Activated effector memory CD4-positive, alpha-beta T cell treated with Interleukin-2 at 50 U/mL for 16 hours (primary cell): ENCODE results near the gene PALD1.
"Not testable (repeated sequence)": the region's sequence is repeated elsewhere in the genome, so short reads cannot be mapped to it uniquely, and the experiment has no call there.

Experiments used
- DNase-seq: peaks from one replicate; pipeline ENCODE4 v3.0.0-alpha.2; 2020

The PALD1 gene

DNA sequence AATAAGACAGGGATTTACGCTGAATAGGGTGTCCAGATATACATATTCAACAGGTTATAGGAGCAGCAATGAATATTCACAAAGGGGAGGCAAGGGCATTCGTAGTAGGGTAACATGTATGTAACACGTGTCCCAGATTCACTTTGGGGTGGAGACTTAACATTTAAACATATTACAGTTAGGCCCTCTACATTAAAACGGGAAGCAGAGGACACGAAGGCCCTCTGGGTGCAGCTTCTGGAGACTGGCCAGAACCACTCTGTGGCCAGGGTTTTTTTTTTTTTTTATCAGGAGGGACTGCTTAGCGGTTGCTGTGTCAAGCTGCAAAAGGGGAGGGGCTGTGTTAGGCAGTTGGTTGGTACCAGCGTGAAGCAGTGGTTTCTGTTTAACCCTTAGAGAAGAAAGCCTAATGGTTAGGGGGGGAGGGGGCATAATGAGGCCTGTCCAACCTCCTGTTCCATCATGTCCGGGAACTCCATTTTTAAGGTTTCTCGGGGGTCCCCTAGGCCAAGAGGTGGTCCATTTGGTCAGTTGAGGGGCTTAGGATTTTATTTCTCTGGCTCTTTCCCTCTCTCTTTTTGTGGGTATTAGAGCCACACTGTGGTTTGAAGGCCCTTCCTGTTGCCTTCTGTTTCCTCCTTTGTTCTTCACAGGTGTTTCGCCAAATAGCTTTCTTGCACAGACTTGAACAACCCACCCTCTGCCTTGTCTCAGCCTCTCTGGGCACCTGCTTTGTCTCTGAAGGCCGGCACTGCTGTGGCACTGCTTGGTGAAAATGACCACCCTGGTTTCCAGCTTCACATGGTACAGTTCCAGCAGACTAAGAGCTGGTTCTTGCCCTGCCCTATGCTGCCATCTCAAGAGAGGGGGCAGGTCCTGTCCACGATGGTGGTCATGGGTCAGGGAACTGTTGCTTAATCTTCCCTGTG lies 97.6 kb downstream of the PALD1 start:
- DNase-seq, result no peak

DNA sequence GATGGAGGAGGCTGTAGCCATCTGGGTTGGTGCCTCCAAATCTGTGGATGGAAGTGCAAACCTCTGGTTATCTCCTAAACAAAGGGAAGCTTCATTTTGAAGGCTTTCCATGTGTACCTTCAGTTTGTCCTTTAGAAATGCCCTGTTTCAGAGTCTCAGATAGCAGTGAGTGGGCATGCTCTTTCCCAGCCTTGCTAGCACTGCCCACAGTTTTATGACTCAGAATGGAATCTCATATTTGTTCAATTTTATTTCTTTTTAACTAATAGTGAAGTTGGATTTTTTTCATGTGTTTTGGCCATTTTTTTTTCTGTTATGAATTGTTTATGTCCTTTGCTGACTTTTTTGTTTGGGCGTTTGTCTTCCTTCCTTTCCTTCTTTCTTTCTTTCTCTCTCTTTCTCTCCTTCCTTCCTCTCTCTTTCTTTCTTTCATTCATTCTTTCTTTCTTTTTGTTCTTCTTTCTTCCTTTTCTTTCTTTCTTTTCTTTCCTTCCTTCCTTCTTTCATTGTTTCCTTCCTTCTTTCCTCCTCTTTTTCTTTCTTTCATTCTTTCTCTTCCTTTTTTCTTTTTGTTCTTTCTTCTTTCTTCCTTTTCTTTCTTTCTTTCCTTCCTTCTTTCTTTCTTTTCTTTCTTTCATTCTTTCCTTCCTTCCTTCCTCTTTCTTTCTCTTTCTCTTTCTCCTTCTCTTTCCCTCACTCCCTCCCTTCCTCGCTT lies 98.4 kb downstream of the PALD1 start:
- no peak for DNase-seq

DNA sequence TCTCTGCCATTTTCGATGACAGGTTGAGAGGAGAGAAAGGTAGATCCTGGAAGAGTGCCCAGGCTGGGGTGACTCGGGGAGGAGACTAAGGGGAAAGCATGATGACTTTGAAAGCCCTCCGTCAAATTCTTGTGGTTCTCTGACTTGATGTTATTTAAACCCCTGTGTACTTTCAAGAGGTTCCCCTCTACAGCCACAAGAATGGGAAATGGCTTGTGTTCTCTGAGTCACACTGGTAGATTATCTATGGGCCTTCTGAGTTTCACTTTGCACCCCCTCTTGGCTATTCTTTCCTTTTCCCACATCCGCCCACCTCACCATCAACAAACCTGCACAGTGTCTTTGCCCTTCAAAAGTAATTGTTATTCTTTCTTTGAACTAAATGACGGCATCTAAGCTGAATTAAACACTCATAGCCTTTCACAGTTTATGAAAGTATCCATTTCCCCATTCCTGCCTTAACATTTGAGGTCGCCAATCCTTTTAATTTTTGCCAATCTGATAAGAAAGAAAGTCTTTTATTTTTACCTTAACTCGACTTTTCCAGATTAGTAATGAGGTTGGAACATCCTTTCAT lies 99.9 kb downstream of the PALD1 start:
- DNase-seq, result peak; percentile 36

DNA sequence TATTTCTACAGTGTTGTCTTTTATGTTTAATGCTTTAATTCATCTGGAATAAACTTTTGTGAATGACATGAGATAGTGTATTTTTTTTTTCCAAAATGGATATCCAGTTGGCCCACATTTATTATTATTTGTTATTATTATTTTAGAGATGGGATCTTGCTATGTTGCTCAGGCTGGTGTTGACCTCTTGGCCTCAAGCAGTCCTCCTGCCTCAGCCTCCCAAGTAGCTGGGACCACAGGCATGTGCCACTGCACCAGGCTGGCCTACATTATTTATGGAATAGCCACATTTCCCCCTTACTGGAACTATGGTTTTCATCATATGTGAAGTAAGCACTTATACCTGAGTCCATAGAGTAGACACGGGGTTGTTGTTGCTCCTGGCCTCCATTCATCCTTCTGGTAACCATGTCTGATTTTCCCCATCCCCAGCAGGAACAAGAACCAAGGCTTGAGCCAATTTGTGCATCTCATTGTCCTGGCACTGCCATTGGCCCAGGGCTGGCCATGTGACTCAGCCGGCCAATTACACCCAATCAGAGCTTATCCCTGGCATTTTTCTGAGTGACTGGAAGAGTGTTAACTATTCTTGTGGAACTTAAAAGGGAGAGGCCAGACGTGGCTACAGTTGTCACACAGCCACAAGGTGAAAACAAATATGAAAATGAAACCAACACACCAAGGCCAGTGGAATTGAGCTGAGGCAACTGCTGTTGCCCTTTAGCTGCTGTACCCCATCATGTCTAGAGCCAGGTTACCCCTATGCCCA lies 100.9 kb downstream of the PALD1 start:
- no peak for DNase-seq

DNA sequence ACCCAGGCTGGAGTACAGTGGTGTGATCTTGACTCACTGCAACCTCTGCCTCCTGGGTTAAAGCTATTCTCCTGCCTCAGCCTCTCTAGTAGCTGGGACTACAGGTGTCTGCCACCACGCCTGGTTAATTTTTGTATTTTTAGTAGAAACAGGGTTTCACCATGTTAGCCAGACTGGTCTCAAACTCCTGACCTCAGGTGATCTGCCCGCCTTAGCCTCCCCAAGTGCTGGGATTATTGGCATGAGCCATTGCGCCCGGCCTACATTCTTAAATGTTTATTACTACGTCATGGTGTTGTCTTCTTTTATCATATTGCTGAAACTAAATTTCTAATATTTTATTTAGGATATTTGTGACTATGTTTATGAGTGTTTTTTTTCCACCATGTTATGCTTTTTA lies 102.6 kb downstream of the PALD1 start:
- DNase-seq, result not testable (repeated sequence)

DNA sequence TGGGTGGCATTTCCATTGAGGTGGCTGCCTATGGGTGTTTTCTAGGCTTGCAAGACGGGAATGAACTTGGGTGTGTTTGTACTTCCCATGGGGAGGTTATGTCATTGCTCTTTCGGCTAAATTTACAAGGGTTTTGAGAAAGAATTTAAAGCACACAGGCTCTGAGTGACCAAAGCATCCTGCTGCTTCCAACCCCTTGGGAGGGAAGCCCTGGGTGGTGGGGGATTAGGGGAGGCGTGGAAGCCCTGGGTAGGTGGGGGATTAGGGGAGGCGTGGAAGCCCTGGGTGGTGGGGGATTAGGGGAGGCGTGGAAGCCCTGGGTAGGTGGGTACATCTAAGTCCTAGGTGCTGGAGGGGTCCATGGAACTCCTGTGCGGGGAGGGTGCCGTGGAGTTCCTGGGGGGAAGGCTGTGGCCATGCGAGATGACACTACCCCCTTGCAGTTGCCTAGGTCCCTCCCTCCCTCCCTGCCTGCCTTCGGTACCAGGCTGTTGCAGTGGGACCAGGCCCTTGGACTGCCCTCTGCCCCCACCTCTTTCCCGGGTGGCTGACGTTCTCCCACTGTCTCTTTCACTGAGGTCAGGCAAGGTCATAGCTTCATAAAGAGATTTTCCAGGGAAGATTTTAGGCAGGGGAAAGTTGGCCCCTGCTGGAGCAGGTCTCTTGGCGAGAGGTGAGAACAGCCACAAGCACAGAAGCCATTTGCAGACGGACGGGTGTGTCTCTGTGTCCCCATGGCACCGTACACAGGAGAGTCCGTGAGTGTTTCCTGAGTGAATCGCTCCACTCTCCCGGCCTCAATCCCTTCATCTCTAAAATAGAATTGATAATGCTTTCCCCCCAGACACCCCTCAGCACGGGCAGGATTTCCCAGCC lies 104.5 kb downstream of the PALD1 start:
- no peak for DNase-seq

DNA sequence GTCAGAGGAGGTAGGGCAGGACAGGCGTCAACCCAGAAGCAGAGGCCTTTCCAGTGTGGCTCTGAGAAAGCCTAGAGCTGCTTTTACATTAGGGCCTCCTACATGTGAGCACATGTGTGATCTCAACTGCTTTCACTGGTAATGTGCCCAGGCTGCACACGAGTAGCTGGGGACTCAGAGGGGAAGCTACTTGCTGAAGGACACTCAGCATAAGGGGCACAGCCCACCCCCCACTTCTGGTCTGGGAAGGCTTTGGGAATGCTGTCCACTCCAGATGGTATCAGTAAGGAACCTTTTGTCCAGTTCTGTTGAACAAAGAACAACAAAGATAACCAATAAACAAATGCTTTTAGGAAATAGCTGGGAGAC lies 105.1 kb downstream of the PALD1 start:
- DNase-seq, result no peak

DNA sequence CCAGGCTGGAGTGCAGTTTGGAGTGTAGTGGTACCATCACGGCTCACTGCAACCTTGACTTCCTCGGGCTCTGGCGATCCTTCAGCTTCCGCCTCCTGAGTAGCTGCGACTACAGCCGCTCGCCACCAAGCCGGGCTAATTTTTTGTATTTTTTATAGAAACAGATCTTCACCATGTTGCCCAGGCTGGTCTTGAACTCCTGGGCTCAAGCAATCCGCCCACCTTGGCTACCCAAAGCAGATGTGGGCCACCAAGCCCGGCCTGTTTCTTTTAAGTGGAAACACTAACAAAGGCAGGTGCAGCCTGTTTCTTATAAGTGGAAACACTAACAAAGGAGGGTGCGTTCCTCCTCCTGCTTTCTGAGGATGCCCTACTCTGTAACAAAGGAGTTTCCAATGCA lies 105.8 kb downstream of the PALD1 start:
- DNase-seq, result no peak

DNA sequence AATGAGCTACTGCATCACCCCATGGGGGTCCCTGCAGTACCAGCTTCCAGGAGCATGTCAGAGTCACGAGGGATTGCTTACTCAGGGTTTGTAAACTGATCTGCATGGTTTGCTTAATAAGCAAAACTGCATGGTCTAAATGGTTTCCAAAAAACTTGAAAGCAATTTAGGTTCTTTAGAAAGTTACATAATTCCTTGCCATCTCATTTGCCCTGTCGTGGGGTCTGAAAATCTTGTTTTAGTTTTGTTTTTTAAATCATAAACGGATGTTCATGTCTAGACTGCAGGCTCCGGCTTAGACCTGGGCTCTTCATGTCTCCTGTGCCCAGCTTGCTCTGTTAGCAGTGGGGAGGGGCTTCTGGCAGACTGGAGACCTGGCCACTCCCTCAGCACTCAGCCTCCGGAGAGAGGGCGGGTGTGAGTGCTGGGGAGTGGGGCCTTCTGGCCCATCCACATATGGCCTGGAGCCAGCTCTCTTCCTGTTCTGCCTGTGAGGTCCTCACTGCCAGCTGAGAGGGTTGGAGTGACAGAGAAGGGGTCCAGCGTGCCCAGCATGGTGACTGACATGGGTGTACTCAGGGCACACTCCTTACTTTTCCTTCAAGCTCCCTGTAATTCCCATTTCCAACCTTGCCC lies 106.5 kb downstream of the PALD1 start:
- DNase-seq, result no peak

DNA sequence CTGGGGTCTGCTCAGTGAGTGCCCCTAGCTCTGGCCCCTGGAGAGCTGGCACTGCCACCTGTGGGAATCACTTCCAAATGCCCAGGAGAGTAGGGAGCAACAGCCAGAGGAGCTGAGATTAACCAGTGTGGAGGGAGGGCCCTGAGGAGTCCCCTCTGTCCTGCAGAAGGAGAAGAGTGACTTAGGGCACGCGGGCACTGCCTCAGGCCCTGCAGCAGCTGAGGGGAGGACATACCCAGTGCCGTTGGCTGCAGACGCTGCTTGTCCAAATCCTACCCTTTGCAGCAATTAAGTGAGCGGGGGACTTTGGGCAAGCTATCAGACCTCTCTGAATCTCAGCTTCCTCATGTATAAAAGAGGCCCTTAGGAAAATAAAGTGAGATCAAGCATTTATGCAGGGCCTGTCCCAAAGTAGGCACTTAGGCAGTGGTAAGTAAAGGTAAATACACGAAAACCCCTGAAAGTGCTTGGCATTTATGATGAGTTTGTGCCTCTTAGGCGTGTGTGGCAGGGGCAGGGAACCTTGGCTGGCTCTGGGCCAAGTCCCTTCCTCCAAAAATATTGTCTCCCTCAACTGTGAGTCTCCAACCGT lies 107.1 kb downstream of the PALD1 start:
- DNase-seq, result no peak

DNA sequence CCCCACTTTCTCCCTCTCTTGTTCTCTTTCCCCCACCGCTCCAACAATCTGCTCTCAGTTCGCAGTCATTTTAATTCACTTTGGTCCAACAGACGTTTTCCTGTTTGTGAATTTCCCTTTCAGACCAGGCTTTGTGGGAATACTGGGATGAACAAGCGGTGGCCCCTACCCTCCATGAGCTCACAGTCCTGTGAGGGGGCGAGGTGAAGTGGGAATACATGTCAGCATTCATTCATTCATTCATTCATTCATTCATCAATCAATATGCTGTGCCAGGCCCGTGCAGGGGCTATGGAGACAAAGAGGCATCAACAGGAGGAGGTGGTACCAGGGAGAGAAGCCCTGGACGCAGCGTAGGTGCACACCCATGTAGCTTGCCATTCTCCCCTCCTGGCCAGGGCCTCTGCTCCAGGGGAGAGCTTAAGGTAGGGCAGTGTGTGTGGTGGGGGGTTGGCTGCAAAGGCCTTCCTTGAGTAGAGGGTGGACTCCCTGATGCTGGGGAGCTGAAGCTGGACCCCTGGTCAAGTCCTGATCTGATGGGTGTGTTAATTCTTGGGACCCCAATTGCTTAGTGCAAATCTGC lies 107.9 kb downstream of the PALD1 start:
- no peak for DNase-seq

DNA sequence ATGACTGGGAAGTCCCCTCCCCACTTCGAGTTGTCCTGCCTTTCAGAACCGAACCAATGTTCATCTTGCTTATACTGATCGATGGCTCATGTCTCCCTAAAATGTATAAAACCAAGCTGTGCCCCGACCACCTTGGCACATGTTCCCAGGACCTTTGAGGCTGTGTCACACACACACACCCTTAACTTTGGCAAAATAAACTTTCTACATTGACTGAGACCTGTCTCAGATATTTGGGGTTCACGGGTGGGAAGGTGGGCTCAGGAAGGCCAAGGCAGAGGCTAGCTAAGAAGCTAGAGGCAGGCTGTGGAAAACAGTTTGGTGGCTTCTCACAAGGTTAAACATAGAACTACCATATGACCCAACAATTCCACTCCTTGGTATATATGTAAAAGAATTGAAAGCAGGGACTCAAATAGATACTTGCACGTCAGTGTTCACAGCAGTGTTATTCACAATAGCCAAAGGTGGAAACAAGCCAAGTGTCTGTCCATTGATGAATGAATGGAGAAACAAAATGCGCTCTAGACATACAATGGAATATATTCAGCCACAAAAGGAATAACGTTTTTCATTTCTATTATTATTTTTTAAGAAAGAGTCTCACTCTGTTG lies 108.6 kb downstream of the PALD1 start:
- no peak for DNase-seq

DNA sequence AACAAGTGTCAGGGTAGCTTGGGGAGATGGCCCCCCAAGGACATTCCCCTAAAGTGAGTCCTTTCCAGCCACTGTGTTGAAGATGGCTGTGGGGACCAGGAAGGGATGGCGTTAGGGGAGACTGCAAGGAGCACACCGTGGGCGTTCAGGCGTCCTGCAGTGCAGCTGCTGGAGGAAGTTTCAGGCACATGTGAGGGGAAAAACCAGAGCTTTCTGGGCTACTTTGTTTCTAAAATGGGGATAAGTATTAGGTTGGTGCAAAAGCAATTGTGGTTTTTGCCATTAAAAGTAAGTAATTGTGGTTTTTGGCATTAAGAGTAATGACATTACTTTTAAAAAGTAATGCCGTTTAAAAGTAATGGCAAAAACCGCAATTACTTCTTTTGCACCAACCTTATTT lies 109.7 kb downstream of the PALD1 start:
- DNase-seq, result no peak

DNA sequence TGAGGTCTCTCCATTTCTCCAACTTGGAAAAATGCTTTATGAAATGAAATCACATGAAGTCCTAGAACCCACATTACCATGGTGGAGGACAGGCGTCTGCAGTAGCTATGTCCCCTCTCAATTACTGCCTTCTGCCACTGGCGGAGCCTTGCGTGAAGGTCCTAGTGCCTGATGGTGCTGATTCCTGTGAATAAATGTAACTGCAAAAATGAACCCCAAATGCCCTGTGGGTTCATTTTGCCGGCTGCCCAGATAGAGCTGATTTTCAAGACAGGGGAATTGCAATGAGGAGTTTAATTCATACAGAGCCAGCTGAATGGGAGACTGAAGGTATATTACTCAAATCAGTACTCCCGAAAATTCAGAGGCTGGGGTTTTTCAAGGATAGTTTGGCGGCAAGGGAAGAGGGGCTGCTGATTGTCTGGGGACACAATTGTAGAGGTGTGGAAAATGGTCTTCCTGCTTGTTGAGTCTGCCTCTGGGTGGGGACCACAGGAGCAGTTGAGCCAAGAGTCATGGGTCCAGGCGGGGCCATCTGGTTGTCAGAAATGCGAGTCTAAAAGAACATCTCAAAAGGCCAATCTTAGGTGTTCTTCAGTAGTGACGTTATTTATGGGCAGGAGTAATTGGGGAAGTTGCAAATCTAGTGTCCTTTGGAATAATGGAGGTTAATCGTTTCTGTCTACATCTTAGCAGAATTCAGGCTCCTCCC lies 110.4 kb downstream of the PALD1 start:
- no peak for DNase-seq

DNA sequence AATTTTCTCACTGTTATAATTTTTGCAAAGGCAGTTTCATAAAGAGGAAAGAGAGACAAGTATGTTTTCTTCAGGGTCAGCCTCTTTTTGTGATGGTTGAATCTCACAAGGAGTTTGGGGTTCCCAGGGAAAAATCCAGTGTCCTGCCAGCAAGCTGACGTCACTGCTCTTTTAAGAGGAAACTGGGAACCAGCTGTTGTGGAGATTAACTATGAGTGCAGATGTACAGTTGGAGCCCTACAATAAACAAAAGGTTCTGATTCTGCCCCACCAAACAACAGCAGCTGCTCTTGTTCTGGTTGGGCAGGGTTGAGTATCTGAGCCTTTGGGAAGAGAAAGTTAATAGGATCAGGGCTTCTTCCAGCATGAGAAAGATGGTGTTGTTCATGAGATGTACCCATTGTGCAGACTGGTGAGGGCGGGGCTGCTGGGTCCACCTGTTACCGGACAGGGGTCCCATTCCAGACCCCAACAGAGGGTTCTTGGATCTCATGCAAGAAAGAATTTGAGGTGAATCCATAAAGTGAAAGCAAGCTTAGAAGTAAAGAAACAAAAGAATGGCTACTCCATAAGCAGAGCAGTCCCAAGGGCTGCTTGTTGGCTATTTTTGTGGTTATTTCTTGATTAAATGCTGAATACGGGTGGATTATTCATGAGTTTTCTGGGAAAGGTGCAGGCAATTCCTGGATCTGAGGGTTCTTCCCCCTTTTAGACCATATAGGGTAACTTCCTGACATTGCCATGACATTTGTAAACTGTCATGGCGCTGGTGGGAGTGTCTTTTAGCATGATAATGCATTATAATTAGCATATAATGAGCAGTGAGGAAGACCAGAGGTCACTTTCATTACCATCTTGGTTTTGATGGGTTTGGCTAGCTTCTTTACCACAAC lies 111.4 kb downstream of the PALD1 start:
- no peak for DNase-seq

DNA sequence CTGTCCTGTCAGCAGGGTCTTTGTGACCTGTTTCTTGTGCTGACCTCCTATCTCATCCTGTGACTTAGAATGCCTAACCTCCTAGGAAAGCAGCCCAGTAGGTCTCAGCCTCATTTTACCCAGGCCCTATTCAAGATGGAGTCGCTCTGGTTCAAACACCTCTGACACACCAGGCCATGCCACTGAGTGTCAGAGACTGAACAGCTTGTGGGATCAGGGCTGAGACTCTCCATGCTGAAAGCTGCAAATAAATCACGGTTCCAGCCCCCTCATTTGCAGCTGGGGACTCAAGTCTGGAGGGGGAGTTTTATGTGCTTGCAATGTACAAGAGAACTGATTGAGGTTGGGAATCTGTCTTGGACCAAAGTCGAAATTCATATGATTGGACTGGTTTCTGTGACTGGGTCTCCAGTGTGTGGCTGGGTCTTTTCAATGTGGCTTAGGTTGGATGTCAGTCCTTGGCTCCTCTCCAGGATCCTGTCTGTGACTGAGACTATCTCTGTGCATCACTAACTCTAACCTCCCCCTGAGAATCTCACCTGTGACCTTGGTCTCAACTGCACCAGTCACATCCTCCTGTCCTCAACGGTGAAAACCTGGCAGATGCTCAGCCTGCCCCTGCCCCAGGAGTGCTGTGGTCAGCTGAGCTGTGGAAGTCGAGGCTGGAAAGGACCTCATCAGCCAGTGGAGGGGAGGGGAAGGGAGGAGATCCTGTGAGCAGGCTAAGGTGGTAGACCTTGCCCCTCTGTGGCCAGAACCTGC lies 112.3 kb downstream of the PALD1 start:
- no peak for DNase-seq

DNA sequence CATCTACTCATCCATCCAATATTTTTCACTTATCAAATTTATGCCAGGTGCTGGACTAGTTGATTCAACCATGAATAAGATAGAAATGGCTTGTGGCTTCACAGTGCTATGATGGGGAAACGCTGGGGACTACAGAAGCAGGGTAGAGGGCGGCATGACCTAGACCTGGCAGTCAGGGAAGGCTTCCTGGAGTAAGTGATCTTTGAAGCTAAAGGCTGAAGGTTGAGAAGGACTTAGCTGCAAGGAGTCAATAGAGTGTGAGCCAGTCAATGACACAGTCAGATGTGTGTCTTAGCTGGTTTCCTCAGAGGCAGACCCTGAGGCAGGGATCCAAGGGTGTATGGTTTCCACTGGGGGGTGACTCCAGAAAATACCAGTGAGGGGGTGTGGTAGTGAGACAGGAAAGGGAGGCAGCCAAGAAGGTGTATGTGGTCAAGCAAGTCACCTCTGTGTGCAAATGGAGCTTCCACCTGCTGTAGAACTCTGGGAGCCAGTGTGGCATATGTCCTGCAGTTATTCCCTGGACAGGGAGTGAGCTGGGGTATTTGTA lies 113.7 kb downstream of the PALD1 start:
- DNase-seq, result no peak
